HG03565 (cell line): ENCODE measurements around the gene BRIX1.
"Not testable (repeated sequence)": the region's sequence is repeated elsewhere in the genome, so short reads cannot be mapped to it uniquely, and the experiment has no call there.

Source experiments
- ATAC-seq: cut with Tn5 transposase; IDR thresholded peaks from one replicate; pipeline ENCODE4 v1.9.1; 2021; ENCODE audit warnings: mild to moderate bottlenecking, moderate library complexity; ENCODE audit not compliant: unreplicated experiment

The BRIX1 gene

DNA sequence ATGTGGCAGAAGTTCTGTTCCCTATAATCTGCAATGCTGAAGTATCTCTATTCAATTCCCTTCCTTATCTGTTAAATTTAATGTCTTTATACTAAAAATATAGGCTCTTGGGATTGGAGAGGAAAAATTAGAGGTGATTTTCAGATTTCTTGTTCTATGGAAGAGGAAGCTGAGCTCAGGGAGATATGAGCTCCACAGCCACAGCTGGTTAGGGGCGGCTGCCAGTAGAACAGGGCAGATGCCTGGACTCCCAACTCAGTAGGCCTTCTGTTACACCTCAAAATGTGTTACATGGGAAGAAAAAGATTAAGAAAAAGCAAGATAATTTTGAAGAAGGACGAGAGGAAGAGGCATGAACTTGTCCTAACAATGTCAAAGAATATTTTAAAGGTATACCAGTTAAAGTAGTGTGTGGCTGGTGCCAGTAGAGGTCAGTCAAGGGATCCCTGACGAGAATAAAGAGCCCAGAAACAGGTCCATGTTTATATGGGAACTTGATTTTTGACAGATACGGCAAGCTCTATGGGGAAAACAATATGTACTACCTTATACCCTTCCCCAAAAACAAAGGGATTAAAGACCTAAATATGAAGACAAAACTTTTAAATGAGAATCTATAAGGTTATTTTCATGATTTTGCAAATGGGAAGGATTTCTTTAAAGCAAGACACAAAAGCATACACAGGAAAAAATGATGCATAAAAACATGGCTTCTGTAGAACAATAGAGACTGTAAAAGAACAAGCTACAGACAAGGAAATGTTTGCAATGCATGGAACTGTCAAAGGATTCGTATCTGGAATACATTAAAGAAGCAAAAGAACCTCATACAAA lies 42.6 kb downstream of the BRIX1 start:
- peak; percentile 30 for ATAC-seq

DNA sequence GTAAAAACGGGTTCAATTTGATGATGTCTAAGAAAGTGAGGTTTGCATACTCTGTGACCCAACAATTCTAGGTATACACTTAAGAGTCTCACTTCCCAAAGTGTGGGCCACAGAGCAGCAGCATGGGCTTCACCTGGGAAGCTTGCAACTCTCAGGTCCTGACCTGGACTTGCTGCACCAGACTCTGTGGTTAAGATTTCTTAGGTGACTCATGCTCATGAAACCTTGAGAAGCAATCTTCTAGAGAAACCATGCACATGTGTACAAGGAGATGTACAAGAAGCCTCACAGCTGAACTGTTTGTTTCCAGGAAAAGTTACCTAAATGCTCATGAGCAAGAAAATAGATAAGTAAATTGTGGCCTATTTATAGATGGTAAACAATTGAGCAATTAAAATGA lies 43.8 kb downstream of the BRIX1 start:
- ATAC-seq = peak; percentile 92

DNA sequence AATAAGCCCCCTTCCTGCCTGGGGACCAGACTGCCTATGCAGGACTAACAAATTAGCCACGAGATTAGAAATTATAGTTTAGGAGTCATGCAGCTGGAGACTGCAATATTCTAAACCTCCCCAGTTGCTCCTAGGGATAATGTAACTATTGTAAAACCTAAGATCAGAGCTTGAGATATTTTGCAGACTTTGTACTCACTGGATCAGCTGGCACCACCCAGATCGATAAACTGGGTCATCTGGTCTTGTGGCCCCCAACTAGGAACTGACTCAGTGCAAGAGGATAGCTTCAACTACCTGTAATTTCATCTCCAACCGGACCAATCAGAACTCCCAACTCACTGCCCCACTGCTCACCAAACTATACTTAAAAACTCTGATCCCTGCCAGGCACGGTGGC lies 52.0 kb downstream of the BRIX1 start:
- no peak for ATAC-seq

DNA sequence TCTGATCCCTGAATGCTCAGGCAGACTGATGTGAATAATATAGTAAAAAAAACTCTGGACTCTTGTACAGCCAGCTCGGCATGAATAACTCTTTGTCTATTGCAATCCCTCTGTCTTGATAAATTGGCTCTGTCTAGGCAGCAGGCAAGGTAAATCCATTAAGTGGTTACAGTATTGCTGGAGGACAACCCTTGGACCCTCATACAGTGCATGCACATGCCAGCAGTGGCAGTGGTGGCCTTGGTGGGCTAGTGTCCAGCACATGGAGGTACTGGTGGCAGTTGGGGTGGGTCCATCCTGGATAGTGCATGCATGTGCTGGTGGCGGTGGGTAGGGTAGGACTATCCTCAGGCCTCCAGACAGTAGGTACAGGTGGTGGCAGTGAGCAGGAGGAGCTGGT lies 52.7 kb downstream of the BRIX1 start:
- no peak for ATAC-seq

DNA sequence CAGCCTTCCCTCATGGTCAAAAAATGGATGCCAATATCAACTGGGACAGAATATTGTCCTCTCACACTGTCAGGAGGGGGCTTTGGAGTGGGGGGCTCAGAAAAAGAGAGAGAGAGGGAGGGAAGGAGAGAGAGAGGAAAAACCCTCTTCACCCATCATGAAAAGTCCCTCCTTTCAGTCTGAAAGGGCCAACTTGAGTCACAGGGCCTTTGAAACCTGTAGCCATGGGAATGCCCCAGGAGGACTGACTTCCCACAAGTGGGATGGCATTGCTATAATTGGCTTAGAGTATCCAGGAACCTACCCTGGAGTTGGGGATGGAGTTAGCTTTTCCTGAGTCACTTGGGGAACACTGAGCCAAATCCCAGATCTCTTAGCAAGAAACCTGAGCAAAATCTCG lies 55.0 kb downstream of the BRIX1 start:
- no peak for ATAC-seq

DNA sequence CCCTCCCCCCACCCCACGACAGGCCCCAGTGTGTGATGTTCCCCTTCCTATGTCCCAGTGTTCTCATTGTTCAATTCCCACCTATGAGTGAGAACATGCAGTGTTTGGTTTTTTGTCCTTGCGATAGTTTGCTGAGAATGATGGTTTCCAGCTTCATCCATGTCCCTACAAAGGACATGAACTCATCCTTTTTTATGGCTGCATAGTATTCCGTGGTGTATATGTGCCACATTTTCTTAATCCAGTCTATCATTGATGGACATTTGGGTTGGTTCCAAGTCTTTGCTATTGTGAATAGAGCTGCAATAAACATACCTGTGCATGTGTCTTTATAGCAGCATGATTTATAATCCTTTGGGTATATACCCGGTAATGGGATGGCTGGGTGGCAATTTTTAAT lies 56.1 kb downstream of the BRIX1 start:
- not testable (repeated sequence) for ATAC-seq
